ENCODE data around the gene SAP30BP. TPM values are rescaled to one million over a fixed set of nuclear protein-coding genes. Genes with fewer than 3 reads are reported as not detected.

The SAP30BP gene
- total and polyA plus RNA-seq, 2 of the 13 experiments (the other 11 are each of a cell fraction or from before 2014, with no cell fraction given) = 67.7 to 99.4 TPM

DNA sequence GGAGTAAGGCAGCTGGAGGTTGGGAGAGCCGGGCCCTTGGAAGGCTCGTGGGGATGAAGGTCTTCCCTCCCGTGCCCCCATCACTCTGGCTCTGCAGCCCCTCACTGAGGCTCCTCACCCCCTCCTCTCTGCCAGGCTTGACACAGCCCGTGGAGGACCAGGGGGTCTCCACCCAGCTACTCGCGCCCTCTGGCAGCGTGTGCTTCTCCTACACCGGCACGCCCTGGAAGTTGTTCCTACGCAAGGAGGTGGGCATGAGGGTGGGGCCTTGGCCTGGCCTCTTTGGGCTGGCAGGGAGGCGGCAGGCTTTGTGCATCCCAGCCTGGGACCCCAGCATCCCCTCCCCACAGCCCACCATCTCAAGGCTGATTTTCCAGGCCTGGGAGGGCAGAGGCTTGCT is 49.5 kb upstream of the SAP30BP start:
- Histone ChIP-seq H3K4me2 (ENCODE audit: low read depth, low read length) (no peak overlapping the region), H3K9me3 (ENCODE audit: low read length) (no peaks in the 10 kb centered on the region), H3K27ac (ENCODE audit: extremely low read length, insufficient read depth, low read length) (no peak overlapping the region), H3K9ac (ENCODE audit: insufficient read depth, low read depth, low read length) (no peak overlapping the region), H3K36me3 (replicated peaks in 1 of 2; ENCODE audit: control insufficient read depth in 1 of 2, insufficient read depth in 2 of 2, low read length in 2 of 2) (no peaks in the 10 kb centered on the region), H3K4me1 (ENCODE audit: insufficient read depth, low read length) (peaks cover 25% of the 10 kb centered on the region), H4K20me1 (ENCODE audit: insufficient read depth, low read length) (no peaks in the 10 kb centered on the region; the same call in 1 of the 2 replicates), H3K27me3 (ENCODE audit: control insufficient read depth in 1 of 2, insufficient read depth in 2 of 2, low read length in 2 of 2) (no peaks in the 10 kb centered on the region), H3K79me2 (ENCODE audit: insufficient read depth, low read length) (no peaks in the 10 kb centered on the region), H3K4me3 (replicated peaks in 1 of 3; ENCODE audit: insufficient read depth in 1 of 3, low read depth in 2 of 3, low read length in 3 of 3) (no peak overlapping the region), H2AFZ (ENCODE audit: low read length) (no peak overlapping the region)
- ChIA-PET CTCF (ENCODE audit: low intra/inter-chr PET ratio, low total read pairs) (no interaction called here), POLR2A (interaction anchor here (1.4 to 1.8 kb wide), 3 partner anchors 12 to 29 kb away, joined by 3 to 6 read pairs (median 4); partner anchors contain the start of gene SMIM5)
- in situ Hi-C loops (cut with HindIII; ENCODE audit: extremely low pct_ligation_motif_present, low pct_unique_long_range_greater_than_20kb) (loop anchor here (10.0 kb wide), 1 partner anchor 137 kb away; no protein-coding TSS in a partner anchor), intact Hi-C loops (cut with micrococcal nuclease; ENCODE audit: unreplicated experiment) (no loop called here)
- 91% methylated on average over 10 of the region's 11 CpGs for WGBS (ENCODE audit: low lambda C conversion rate)
- DNase-seq (ENCODE audit: low spot score) = no peak
- FAIRE-seq = no peak
- TF ChIP-seq DNMT1 (CRISPR knock-in tag; IDR thresholded peaks at IDR 0.05) (0 out of 2 replicates have a peak, but pooled peaks have one; percentile 27), ZNF20 (CRISPR knock-in tag; IDR thresholded peaks at IDR 0.05) (no peak), AGO2 (optimal IDR thresholded peaks at IDR 0.05; ENCODE audit: low read depth, low read length) (peak; percentile 51), HNRNPH1 (optimal IDR thresholded peaks at IDR 0.05; ENCODE audit: low read depth, low read length) (no peak), ZBTB42 (CRISPR knock-in tag; IDR thresholded peaks at IDR 0.05) (no peak), MIER2 (CRISPR knock-in tag; IDR thresholded peaks at IDR 0.05) (no peak), AGO1 (IDR thresholded peaks at IDR 0.05; ENCODE audit: low read depth, low read length, poor library complexity, severe bottlenecking) (peak; percentile 28), FOXA3 (CRISPR knock-in tag; IDR thresholded peaks at IDR 0.05) (no peak)
- TF ChIP-seq, protein P1, sequence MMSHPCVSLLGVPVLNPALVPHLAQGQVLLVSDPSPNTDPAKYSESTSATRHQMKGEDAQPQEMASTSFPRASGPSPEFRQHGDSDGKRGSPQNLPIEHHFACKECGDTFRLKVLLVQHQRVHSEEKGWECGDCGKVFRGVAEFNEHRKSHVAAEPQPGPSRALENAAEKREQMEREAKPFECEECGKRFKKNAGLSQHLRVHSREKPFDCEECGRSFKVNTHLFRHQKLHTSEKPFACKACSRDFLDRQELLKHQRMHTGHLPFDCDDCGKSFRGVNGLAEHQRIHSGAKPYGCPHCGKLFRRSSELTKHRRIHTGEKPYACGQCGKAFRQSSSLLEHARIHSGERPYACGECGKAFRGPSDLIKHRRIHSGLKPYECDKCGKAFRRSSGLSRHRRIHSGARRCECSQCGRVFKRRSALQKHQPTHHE (CRISPR knock-in tag; IDR thresholded peaks at IDR 0.05; ENCODE audit: borderline replicate concordance) = no peak
- TF ChIP-seq, protein P2, sequence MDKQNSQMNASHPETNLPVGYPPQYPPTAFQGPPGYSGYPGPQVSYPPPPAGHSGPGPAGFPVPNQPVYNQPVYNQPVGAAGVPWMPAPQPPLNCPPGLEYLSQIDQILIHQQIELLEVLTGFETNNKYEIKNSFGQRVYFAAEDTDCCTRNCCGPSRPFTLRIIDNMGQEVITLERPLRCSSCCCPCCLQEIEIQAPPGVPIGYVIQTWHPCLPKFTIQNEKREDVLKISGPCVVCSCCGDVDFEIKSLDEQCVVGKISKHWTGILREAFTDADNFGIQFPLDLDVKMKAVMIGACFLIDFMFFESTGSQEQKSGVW (CRISPR knock-in tag; IDR thresholded peaks at IDR 0.05; ENCODE audit: borderline replicate concordance) = no peak
- no TSS peak for BruUV-seq (replicated peaks)
- ATAC-seq = no peak
